PC-9 (cell line): Measurements from ENCODE around the gene SCCPDH. TPM values are rescaled to one million over a fixed set of nuclear protein-coding genes. Genes with fewer than 3 reads are reported as not detected.

ENCODE experiments used
- BruUV-seq: library from RNA; stranded (reverse); fragments of 400-500 nt; replicated peaks from 2 replicates; lab custom pipeline; 2021; lab: Mats Ljungman, UMichigan
- CTCF ChIA-PET: fragments of 300-600 bp; sonication (Branson Sonifier 250); formaldehyde crosslinking; loops from one replicate; lab custom pipeline; 2022; ENCODE audit warnings: antibody characterized with exemption; lab: Charles Lee
- POLR2A ChIA-PET: fragments of 300-600 bp; sonication (Branson Sonifier 250); formaldehyde crosslinking; loops from one replicate; lab custom pipeline; 2022; ENCODE audit warnings: antibody characterized with exemption; ENCODE audit not compliant: unreplicated experiment; lab: Charles Lee
- DNase-seq, 2 experiments: peaks; one replicate each; pipeline versions ENCODE4 v3.0.0 to v3.0.0-alpha.2; 2015 to 2022; ENCODE audit warnings: mixed read lengths in 1 of 2
- H2AFZ ChIP-seq: fragments of 200-600 bp; sonication (generic); 2 replicates; pipeline ENCODE4 v1.8.1; 2017; ENCODE audit warnings: antibody characterized with exemption
- H3F3A ChIP-seq: fragments of 200-600 bp; sonication (generic); 2 replicates; pipeline ENCODE4 v1.8.1; 2017; ENCODE audit warnings: antibody characterized with exemption, mild to moderate bottlenecking, low read depth; ENCODE audit not compliant: insufficient read depth
- H3K27ac ChIP-seq: fragments of 200-600 bp; sonication (generic); 2 replicates; pipeline ENCODE4 v1.6.1; 2016; ENCODE audit warnings: mixed run types
- H3K27me3 ChIP-seq: fragments of 200-600 bp; sonication (generic); 2 replicates; pipeline ENCODE4 v1.6.1; 2016; ENCODE audit warnings: low read depth, mixed run types; ENCODE audit not compliant: insufficient read depth
- H3K36me3 ChIP-seq: fragments of 200-600 bp; sonication (generic); 2 replicates; pipeline ENCODE4 v1.6.1; 2016; ENCODE audit warnings: low read depth, mixed run types
- H3K4me1 ChIP-seq: fragments of 200-600 bp; sonication (generic); replicated peaks from 2 replicates; pipeline ENCODE4 v1.6.1; 2016; ENCODE audit warnings: mixed run types; ENCODE audit not compliant: insufficient read depth
- H3K4me2 ChIP-seq: fragments of 200-600 bp; sonication (generic); 2 replicates; pipeline ENCODE4 v1.6.1; 2017; ENCODE audit warnings: mixed run types
- H3K4me3 ChIP-seq: fragments of 200-600 bp; sonication (generic); 2 replicates; pipeline ENCODE4 v1.6.1; 2016; ENCODE audit warnings: mixed run types
- H3K79me2 ChIP-seq: fragments of 200-600 bp; sonication (generic); 2 replicates; pipeline ENCODE4 v1.6.1; 2017; ENCODE audit warnings: low read depth, mixed run types
- H3K9me2 ChIP-seq: fragments of 200-600 bp; sonication (generic); 2 replicates; pipeline ENCODE4 v1.8.1; 2017; ENCODE audit warnings: mild to moderate bottlenecking; ENCODE audit not compliant: insufficient read depth
- H3K9me3 ChIP-seq: fragments of 200-600 bp; sonication (generic); 2 replicates; pipeline ENCODE4 v1.8.1; 2016; ENCODE audit warnings: low read depth; ENCODE audit not compliant: insufficient read depth
- H4K20me1 ChIP-seq: fragments of 200-600 bp; sonication (generic); 2 replicates; pipeline ENCODE4 v1.8.1; 2017; ENCODE audit not compliant: insufficient read depth
- CTCF ChIP-seq: fragments of 200-600 bp; sonication (generic); conservative IDR thresholded peaks from 2 replicates; pipeline ENCODE4 v1.6.1; 2017; ENCODE audit warnings: mixed run types, antibody characterized with exemption, mild to moderate bottlenecking, moderate library complexity
- EZH2 ChIP-seq: fragments of 200-600 bp; sonication (generic); IDR thresholded peaks from 2 replicates; pipeline ENCODE4 v1.8.0; 2017; ENCODE audit warnings: antibody characterized with exemption, low read depth
- intact Hi-C: fragments of 100-400 bp; cut with micrococcal nuclease; formaldehyde crosslinking; loops from one replicate; pipeline ENCODE4 v1.10.0; 2022; ENCODE audit not compliant: unreplicated experiment
- total RNA-seq: library from RNA; stranded (reverse); gene quantifications from 2 replicates; pipeline ENCODE4 v1.2.3, GENCODE V29; 2021

Gene SCCPDH
- total RNA-seq, 1 experiment from 2014 or later = 17.2 TPM

DNA sequence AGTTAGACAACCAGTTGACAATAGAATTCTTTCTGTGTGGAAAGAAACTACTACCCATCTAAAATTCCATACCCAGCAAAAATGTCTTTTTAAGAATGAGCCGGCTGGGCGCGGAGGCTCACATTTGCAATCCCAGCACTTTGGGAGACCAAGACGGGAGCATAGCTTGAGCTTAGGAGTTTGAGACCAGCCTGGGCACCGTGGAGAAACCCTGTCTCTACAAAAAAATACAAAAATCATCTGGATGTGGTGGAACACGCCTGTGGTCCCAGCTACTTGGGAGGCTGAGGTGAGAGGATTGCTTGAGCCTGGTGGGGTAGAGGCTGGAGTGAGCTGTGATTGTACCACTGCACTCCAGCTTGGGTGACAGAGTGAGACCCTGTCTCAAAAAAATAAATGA lies 79.2 kb downstream of the SCCPDH start:
- Histone ChIP-seq H3K27ac (no peak overlapping the region), H4K20me1 (no peaks in the 10 kb centered on the region), H3K4me2 (no peak overlapping the region), H3K9me3 (no peaks in the 10 kb centered on the region), H3K27me3 (peaks cover 17% of the 10 kb centered on the region), H3F3A (no peaks in the 10 kb centered on the region), H3K4me3 (no peak overlapping the region), H3K79me2 (no peaks in the 10 kb centered on the region), H2AFZ (no peak overlapping the region), H3K9me2 (no peaks in the 10 kb centered on the region), H3K4me1 (no peaks in the 10 kb centered on the region), H3K36me3 (no peaks in the 10 kb centered on the region)
- ChIA-PET CTCF (no interaction called here), POLR2A (no interaction called here)
- intact Hi-C loops = no loop called here
- no TSS peak for BruUV-seq
- DNase-seq = no peak
- no peak for TF ChIP-seq CTCF
- no peak for TF ChIP-seq EZH2

DNA sequence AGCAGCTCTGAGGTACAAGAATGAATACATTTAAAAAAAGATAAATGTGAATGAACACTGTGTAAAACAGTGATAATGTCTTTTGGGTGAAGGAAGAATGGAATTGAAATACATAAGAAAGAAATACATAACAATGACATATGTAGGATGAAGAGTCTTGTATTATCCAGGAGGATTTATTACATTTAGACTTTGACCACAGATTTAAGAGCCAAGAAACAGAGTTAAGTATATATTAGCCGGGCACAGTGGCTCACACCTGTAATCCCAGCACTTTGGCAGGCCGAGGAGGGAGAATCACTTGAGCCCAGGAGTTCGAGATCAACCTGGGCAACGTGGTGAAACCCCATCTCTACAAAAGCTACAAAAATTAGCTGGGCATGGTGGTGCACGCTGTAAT lies 79.7 kb downstream of the SCCPDH start:
- no peaks in the 10 kb centered on the region for H3F3A ChIP-seq
- BruUV-seq = no TSS peak
- CTCF ChIA-PET = no interaction called here

GRCh38 chr1:246805135-246805716 lies 81.0 kb downstream of the SCCPDH start:
- Histone ChIP-seq H3K27me3 (peaks cover 20% of the 10 kb centered on the region), H3K36me3 (no peaks in the 10 kb centered on the region), H3F3A (no peaks in the 10 kb centered on the region), H3K4me2 (no peak overlapping the region), H3K4me3 (no peak overlapping the region), H3K9me2 (no peaks in the 10 kb centered on the region), H3K4me1 (no peaks in the 10 kb centered on the region), H2AFZ (no peak overlapping the region), H4K20me1 (no peaks in the 10 kb centered on the region), H3K9me3 (no peaks in the 10 kb centered on the region), H3K27ac (no peak overlapping the region), H3K79me2 (no peaks in the 10 kb centered on the region)
- no TSS peak for BruUV-seq
- TF ChIP-seq EZH2 (no peak), CTCF (no peak)
- ChIA-PET POLR2A (no interaction called here), CTCF (no interaction called here)
- intact Hi-C loops = no loop called here
- DNase-seq = no peak

More for the DNA sequence above, 79.7 kb downstream of the SCCPDH start:
- H3K4me2 ChIP-seq = no peak overlapping the region
- no peaks in the 10 kb centered on the region for H4K20me1 ChIP-seq
- H3K36me3 ChIP-seq = no peaks in the 10 kb centered on the region
- H3K9me3 ChIP-seq = no peaks in the 10 kb centered on the region
- H3K27ac ChIP-seq = no peak overlapping the region
- H3K9me2 ChIP-seq = no peaks in the 10 kb centered on the region
- no peak overlapping the region for H2AFZ ChIP-seq
- no peak for DNase-seq
- intact Hi-C loops = no loop called here
- H3K4me3 ChIP-seq = no peak overlapping the region
- no peaks in the 10 kb centered on the region for H3K79me2 ChIP-seq
- H3K27me3 ChIP-seq = peaks cover 20% of the 10 kb centered on the region
- TF ChIP-seq CTCF = no peak
- TF ChIP-seq EZH2 = no peak
- H3K4me1 ChIP-seq = no peaks in the 10 kb centered on the region
- POLR2A ChIA-PET = no interaction called here
